K562 (cell line): ENCODE results near the gene ARHGAP26. TPM values are rescaled to one million over a fixed set of nuclear protein-coding genes. Genes with fewer than 3 reads are reported as not detected.

ENCODE experiments used
- ATAC-seq: fragments of 200-7000 bp; cut with Tn5 transposase; 3 replicates; pipeline ENCODE4 v1.9.1; 2020; ENCODE audit warnings: moderate library complexity
- BruUV-seq: library from RNA; stranded (reverse); fragments of 400-500 nt; replicated peaks from 2 replicates; lab custom pipeline; 2021; lab: Mats Ljungman, UMichigan
- CTCF ChIA-PET: fragments of 300-600 bp; formaldehyde crosslinking; extraction: SDS; loops from one replicate; lab custom pipeline; 2021; ENCODE audit warnings: low intra/inter-chr PET ratio; lab: Yijun Ruan, JAX
- POLR2A ChIA-PET: fragments of 300-600, 350-650 bp; sonication (Branson Sonifier 250); formaldehyde crosslinking; extraction: SDS; loops from one replicate; lab custom pipeline; 2021; ENCODE audit warnings: antibody characterized with exemption, inconsistent platforms; lab: Yijun Ruan, JAX
- DNase-seq, 4 experiments: peaks; one replicate each; pipeline versions ENCODE4 v3.0.0 to v3.0.0-alpha.2; 2011 to 2018; ENCODE audit warnings: low spot score in 3 of 4, mixed read lengths in 3 of 4; ENCODE audit errors: extremely low read depth in 1 of 4
- FAIRE-seq: peaks from 2 replicates; lab custom pipeline; 2011; peaks lifted over from hg19 to GRCh38; lab: Jason Lieb, UNC
- H2AFZ ChIP-seq: 2 replicates; pipeline ENCODE4 v1.6.0; 2011; ENCODE audit warnings: low read depth, low read length, control low read depth, inconsistent platforms
- H3K27ac ChIP-seq: fragments of 200-600 bp; 3 replicates; pipeline ENCODE4 v1.8.0; 2011; ENCODE audit warnings: low read depth, mild to moderate bottlenecking, control low read depth, inconsistent platforms, low read length, moderate library complexity, mixed read lengths; ENCODE audit errors: extremely low read depth
- H3K27me3 ChIP-seq, 2 experiments: fragments of 300-600 bp in 1 of 2; 2 replicates in 1 of 2; 3 replicates in 1 of 2; pipeline versions ENCODE4 v1.6.0 to v1.8.0; 2011; ENCODE audit warnings: inconsistent platforms in 2 of 2, low read length in 2 of 2, mild to moderate bottlenecking in 1 of 2, mixed read lengths in 1 of 2, moderate library complexity in 1 of 2; ENCODE audit not compliant: control insufficient read depth in 2 of 2, insufficient read depth in 2 of 2
- H3K36me3 ChIP-seq: fragments of 300-600 bp; 3 replicates; pipeline ENCODE4 v1.8.0; 2011; ENCODE audit warnings: mild to moderate bottlenecking, low read length, inconsistent platforms; ENCODE audit not compliant: control insufficient read depth, insufficient read depth
- H3K4me1 ChIP-seq, 2 experiments: fragments of 200-600 bp in 1 of 2; replicated peaks in 1 of 2; 2 replicates in 1 of 2; 3 replicates in 1 of 2; pipeline versions ENCODE4 v1.5.1 to v1.8.0; 2011; ENCODE audit warnings: inconsistent platforms in 2 of 2, low read length in 2 of 2, mild to moderate bottlenecking in 1 of 2, mixed read lengths in 1 of 2, moderate library complexity in 1 of 2; ENCODE audit not compliant: control insufficient read depth in 2 of 2, insufficient read depth in 2 of 2
- H3K4me2 ChIP-seq: 2 replicates; pipeline ENCODE4 v1.6.1; 2011; ENCODE audit warnings: low read length, control low read depth, inconsistent platforms, mixed read lengths; ENCODE audit not compliant: insufficient read depth
- H3K4me3 ChIP-seq: fragments of 200-600 bp; sonication (generic), shearing (Covaris generic); 2 replicates; pipeline ENCODE4 v1.5.1; 2016; ENCODE audit warnings: control low read depth, inconsistent platforms
- H3K79me2 ChIP-seq: fragments of 200-600 bp; 3 replicates; pipeline ENCODE4 v1.8.0; 2011; ENCODE audit warnings: low read length, inconsistent platforms; ENCODE audit not compliant: control insufficient read depth, insufficient read depth
- H3K9ac ChIP-seq, 2 experiments: 2 replicates each; pipeline versions ENCODE4 v1.6.0 to v1.6.1; 2011; ENCODE audit warnings: low read depth in 2 of 2, low read length in 2 of 2, control low read depth in 1 of 2, inconsistent platforms in 1 of 2, mild to moderate bottlenecking in 1 of 2, mixed read lengths in 1 of 2; ENCODE audit not compliant: insufficient read depth in 1 of 2
- H3K9me1 ChIP-seq: one replicate; pipeline ENCODE4 v1.6.0; 2011; ENCODE audit warnings: inconsistent platforms, mild to moderate bottlenecking, low read length, moderate library complexity; ENCODE audit not compliant: control insufficient read depth, insufficient read depth
- H3K9me3 ChIP-seq: replicated peaks from 2 replicates; pipeline ENCODE4 v1.5.1; 2011; ENCODE audit warnings: low read depth, low read length, inconsistent platforms; ENCODE audit not compliant: control insufficient read depth, insufficient read depth
- H4K20me1 ChIP-seq: replicated peaks from 2 replicates; pipeline ENCODE4 v1.6.1; 2011; ENCODE audit warnings: low read length, inconsistent platforms, mixed read lengths; ENCODE audit not compliant: control insufficient read depth, insufficient read depth
- CEBPB ChIP-seq: fragments of 450-650 bp; IDR thresholded peaks from 2 replicates; pipeline ENCODE4 v1.6.1; 2016; ENCODE audit warnings: missing genetic modification characterization, missing compliant biosample characterization
- CHD2 ChIP-seq: IDR thresholded peaks from 2 replicates; pipeline ENCODE4 v1.6.1; 2011; ENCODE audit warnings: low read depth, low read length
- CREB5 ChIP-seq: fragments of 250-450 bp; sonication (Bioruptor Pico); IDR thresholded peaks from 2 replicates; pipeline ENCODE4 v1.5.0; 2020; ENCODE audit warnings: mild to moderate bottlenecking
- ETS1 ChIP-seq: conservative IDR thresholded peaks from 2 replicates; pipeline ENCODE4 v1.6.1; 2011; ENCODE audit warnings: low read depth, mild to moderate bottlenecking, low read length; ENCODE audit not compliant: control insufficient read depth
- HES1 ChIP-seq: fragments of 450-650 bp; IDR thresholded peaks from 2 replicates; pipeline ENCODE4 v1.6.1; 2016; ENCODE audit warnings: low read depth, mild to moderate bottlenecking, moderate library complexity
- ILF3 ChIP-seq: fragments of 450-650 bp; IDR thresholded peaks from 2 replicates; pipeline ENCODE4 v1.6.1; 2018; ENCODE audit warnings: antibody characterized with exemption, mild to moderate bottlenecking, moderate library complexity, borderline replicate concordance
- PBX2 ChIP-seq, 2 experiments: IDR thresholded peaks in 1 of 2; conservative IDR thresholded peaks in 1 of 2; 2 replicates each; pipeline ENCODE4 v1.6.1; 2016; ENCODE audit warnings: low read depth in 2 of 2, mild to moderate bottlenecking in 1 of 2, missing compliant biosample characterization in 1 of 2, missing genetic modification characterization in 1 of 2, moderate library complexity in 1 of 2
- TCF7L2 ChIP-seq: fragments of 150-350 bp; IDR thresholded peaks from 2 replicates; pipeline ENCODE4 v1.6.1; 2016; ENCODE audit warnings: low read depth, mild to moderate bottlenecking, low read length, moderate library complexity
- THAP7 ChIP-seq: fragments of 250-450 bp; sonication (Bioruptor Pico); IDR thresholded peaks from 2 replicates; pipeline ENCODE4 v1.5.0; 2021
- ZNF398 ChIP-seq: fragments of 250-450 bp; sonication (Bioruptor Pico); IDR thresholded peaks from 2 replicates; pipeline ENCODE4 v1.8.0; 2021; ENCODE audit warnings: moderate library complexity, mild to moderate bottlenecking, inconsistent platforms
- ZNF436 ChIP-seq: fragments of 250-450, 450-650 bp; sonication (Bioruptor Pico); formaldehyde crosslinking; IDR thresholded peaks from 2 replicates; pipeline ENCODE4 v1.7.0; 2020; ENCODE audit warnings: mild to moderate bottlenecking
- in situ Hi-C: fragments of 300-500 bp; cut with MboI; formaldehyde crosslinking; loops from 4 replicates; pipeline ENCODE4 v1.15.0; 2018; ENCODE audit warnings: inconsistent platforms, mixed read lengths
- intact Hi-C: fragments of 100-400 bp; cut with micrococcal nuclease; formaldehyde crosslinking; loops from 2 replicates; pipeline ENCODE4 v1.14.2; 2022
- polyA plus RNA-seq, 8 experiments: library from polyadenylated mRNA; depleted of rRNA in 4 of 8; stranded (reverse) in 5 of 8; unstranded in 3 of 8; fragments of >200 nt; fragmentation: Nextera tagmentation in 2 of 8; fragmentation: Illumina TruSeq in 1 of 8; extraction: Ambion mirVana in 2 of 8; extraction: Trizol in 1 of 8; gene quantifications; 2 replicates each; pipeline versions ENCODE4 v1.2.1 to v1.2.3, GENCODE V29; 2011 to 2014; ENCODE audit warnings: inconsistent platforms in 1 of 8, missing spikeins in 1 of 8
- total RNA-seq, 7 experiments: library from RNA; depleted of rRNA in 6 of 7; stranded (reverse); fragments of >200 nt in 6 of 7; fragmentation: Illumina TruSeq in 2 of 7; extraction: Trizol in 2 of 7; gene quantifications; 2 replicates each; pipeline versions ENCODE4 v1.2.1 to v1.2.3, GENCODE V29; 2011 to 2021; ENCODE audit warnings: low replicate concordance in 1 of 7

The ARHGAP26 gene
- total and polyA plus RNA-seq, 9 of the 15 experiments (the other 6 are each of a cell fraction or from before 2014, with no cell fraction given): 0.13 to 1.1 (median 0.55) TPM

GRCh38 chr5:142911170-142911569 is 141.0 kb downstream of the ARHGAP26 start (continued):
- no peak for TF ChIP-seq HES1
- no peak for TF ChIP-seq PBX2 (CRISPR knock-in tag; IDR thresholded peaks at IDR 0.05; ENCODE audit: low read depth)
- no peak for TF ChIP-seq PBX2 (tag; conservative IDR thresholded peaks at IDR 0.05; ENCODE audit: low read depth)
- TF ChIP-seq CHD2: no peak
- TF ChIP-seq ILF3: no peak
- TF ChIP-seq ZNF436 (CRISPR knock-in tag): no peak

GRCh38 chr5:142911775-142912174 is 141.6 kb downstream of the ARHGAP26 start:
- H3K4me3 ChIP-seq: no peak overlapping the region
- H3K27me3 ChIP-seq: peaks cover 0 to 4% of the 10 kb centered on the region in 2 experiments; a peak in 1 of 5 replicates
- no peaks in the 10 kb centered on the region for H3K9me3 ChIP-seq
- no peak overlapping the region for H3K27ac ChIP-seq
- no peaks in the 10 kb centered on the region for H3K4me1 ChIP-seq
- ChIA-PET CTCF (no interaction called here), POLR2A (no interaction called here)
- H3K36me3 ChIP-seq: no peaks in the 10 kb centered on the region
- FAIRE-seq (no peak), ATAC-seq (no peak), DNase-seq (no peak)
- intact Hi-C loops (no loop called here), in situ Hi-C loops (no loop called here)
- BruUV-seq: no TSS peak
- TF ChIP-seq THAP7 (CRISPR knock-in tag) (no peak), CREB5 (CRISPR knock-in tag) (no peak), TCF7L2 (no peak), ZNF398 (CRISPR knock-in tag) (no peak), ETS1 (no peak), CEBPB (no peak)
- no peaks in the 10 kb centered on the region for H3K79me2 ChIP-seq
- no peaks in the 10 kb centered on the region for H4K20me1 ChIP-seq
- H2AFZ ChIP-seq: no peak overlapping the region
- no peaks in the 10 kb centered on the region for H3K9me1 ChIP-seq
- no peak overlapping the region for H3K4me2 ChIP-seq
- H3K9ac ChIP-seq: no peak overlapping the region
